GM19238 (cell line): ENCODE results near the gene ITSN2.

Experiments
- DNase-seq: peaks from one replicate; pipeline ENCODE4 v3.0.0; 2011; ENCODE audit warnings: low spot score; ENCODE audit not compliant: insufficient read length

ITSN2 gene

GRCh38 chr2:24272161-24272802 lies 88.1 kb downstream of the ITSN2 start:
- DNase-seq: no peak

GRCh38 chr2:24269265-24269664 lies 91.1 kb downstream of the ITSN2 start:
- DNase-seq: no peak

- no peak for DNase-seq
Observed at GRCh38 chr2:24265212-24265611, 95.1 kb downstream of the ITSN2 start.

- no peak for DNase-seq
Observed at GRCh38 chr2:24262421-24262970, 97.8 kb downstream of the ITSN2 start.

GRCh38 chr2:24261441-24261840 lies 98.9 kb downstream of the ITSN2 start:
- no peak for DNase-seq

GRCh38 chr2:24259316-24259715 lies 101.0 kb downstream of the ITSN2 start:
- DNase-seq: no peak

GRCh38 chr2:24258718-24259117 lies 101.6 kb downstream of the ITSN2 start:
- DNase-seq: no peak

GRCh38 chr2:24253303-24253919 lies 106.9 kb downstream of the ITSN2 start:
- DNase-seq: no peak

GRCh38 chr2:24247592-24247991 lies 112.7 kb downstream of the ITSN2 start:
- DNase-seq: no peak

GRCh38 chr2:24247164-24247563 lies 113.2 kb downstream of the ITSN2 start:
- DNase-seq: no peak

- no peak for DNase-seq
Observed at GRCh38 chr2:24245986-24246776, 114.2 kb downstream of the ITSN2 start.

- no peak for DNase-seq
Observed at GRCh38 chr2:24241528-24241927, 118.8 kb downstream of the ITSN2 start.

GRCh38 chr2:24239553-24239952 lies 120.8 kb downstream of the ITSN2 start:
- no peak for DNase-seq

- no peak for DNase-seq
Observed at GRCh38 chr2:24238158-24238557, 122.2 kb downstream of the ITSN2 start.

- DNase-seq: no peak
Observed at GRCh38 chr2:24237313-24237712, 123.0 kb downstream of the ITSN2 start.

GRCh38 chr2:24233321-24233720 lies 127.0 kb downstream of the ITSN2 start:
- no peak for DNase-seq

GRCh38 chr2:24231461-24231881 lies 128.9 kb downstream of the ITSN2 start:
- DNase-seq: no peak

- no peak for DNase-seq
Observed at GRCh38 chr2:24228470-24228869, 131.9 kb downstream of the ITSN2 start.

GRCh38 chr2:24225499-24226242 lies 134.7 kb downstream of the ITSN2 start:
- DNase-seq: no peak

- no peak for DNase-seq
Observed at GRCh38 chr2:24222946-24223345, 137.4 kb downstream of the ITSN2 start.

- no peak for DNase-seq
Observed at GRCh38 chr2:24221343-24222050, 138.8 kb downstream of the ITSN2 start.
